Measurements from ENCODE around the gene TRAK2.
"Not testable (repeated sequence)": the region's sequence is repeated elsewhere in the genome, so short reads cannot be mapped to it uniquely, and the experiment has no call there.

Gene TRAK2

DNA sequence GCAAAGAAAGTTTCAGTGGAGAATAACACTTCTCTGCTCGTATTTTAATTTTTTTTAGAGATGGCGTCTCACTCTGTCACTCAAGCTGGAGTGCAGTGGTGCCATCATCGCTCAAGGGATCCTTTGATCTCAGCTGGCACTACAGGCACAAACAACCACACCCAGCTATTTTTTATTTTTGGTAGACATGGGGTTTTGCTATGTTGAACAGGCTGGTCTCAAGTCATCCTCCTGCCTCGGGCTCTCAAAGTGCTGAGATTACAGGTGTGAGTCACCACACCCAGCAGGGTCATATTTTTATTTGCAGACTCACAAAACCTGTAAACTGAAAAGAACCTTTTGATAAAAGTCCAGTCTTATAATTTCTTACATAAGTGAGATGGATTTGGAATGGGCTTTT, 2.6 kb downstream of the TRAK2 start:
- DNase-seq (ENCODE audit: low read depth): no peak
- H3K4me1 ChIP-seq (ENCODE audit: control insufficient read depth, insufficient read depth, low read length): peaks cover 28% of the 10 kb centered on the region
- H3K9ac ChIP-seq (ENCODE audit: low read length): no peak overlapping the region
- no peak overlapping the region for H3K4me3 ChIP-seq (ENCODE audit: low read length)
- no peaks in the 10 kb centered on the region for H3K9me3 ChIP-seq (ENCODE audit: control insufficient read depth, low read length)
- no peaks in the 10 kb centered on the region for H3K36me3 ChIP-seq (ENCODE audit: control insufficient read depth, insufficient read depth, low read length, severe bottlenecking)
- H3K27me3 ChIP-seq (replicated peaks; ENCODE audit: control insufficient read depth, insufficient read depth, low read length): no peaks in the 10 kb centered on the region

GRCh38 chr2:201448061-201448460, 3.2 kb downstream of the TRAK2 start:
- H3K9ac ChIP-seq (ENCODE audit: low read length): no peak overlapping the region
- no peak for DNase-seq (ENCODE audit: low read depth)
- no peaks in the 10 kb centered on the region for H3K9me3 ChIP-seq (ENCODE audit: control insufficient read depth, low read length)
- no peaks in the 10 kb centered on the region for H3K36me3 ChIP-seq (ENCODE audit: control insufficient read depth, insufficient read depth, low read length, severe bottlenecking)
- H3K4me3 ChIP-seq (ENCODE audit: low read length): no peak overlapping the region
- peaks cover 22% of the 10 kb centered on the region for H3K4me1 ChIP-seq (ENCODE audit: control insufficient read depth, insufficient read depth, low read length)
- H3K27me3 ChIP-seq (replicated peaks; ENCODE audit: control insufficient read depth, insufficient read depth, low read length): no peaks in the 10 kb centered on the region

GRCh38 chr2:201447086-201447485, 4.2 kb downstream of the TRAK2 start:
- Histone ChIP-seq H3K9ac (ENCODE audit: low read length) (no peak overlapping the region), H3K4me1 (ENCODE audit: control insufficient read depth, insufficient read depth, low read length) (peaks cover 14% of the 10 kb centered on the region), H3K9me3 (ENCODE audit: control insufficient read depth, low read length) (no peaks in the 10 kb centered on the region), H3K27me3 (replicated peaks; ENCODE audit: control insufficient read depth, insufficient read depth, low read length) (no peaks in the 10 kb centered on the region), H3K36me3 (ENCODE audit: control insufficient read depth, insufficient read depth, low read length, severe bottlenecking) (no peaks in the 10 kb centered on the region), H3K4me3 (ENCODE audit: low read length) (no peak overlapping the region)
- no peak for DNase-seq (ENCODE audit: low read depth)

DNA sequence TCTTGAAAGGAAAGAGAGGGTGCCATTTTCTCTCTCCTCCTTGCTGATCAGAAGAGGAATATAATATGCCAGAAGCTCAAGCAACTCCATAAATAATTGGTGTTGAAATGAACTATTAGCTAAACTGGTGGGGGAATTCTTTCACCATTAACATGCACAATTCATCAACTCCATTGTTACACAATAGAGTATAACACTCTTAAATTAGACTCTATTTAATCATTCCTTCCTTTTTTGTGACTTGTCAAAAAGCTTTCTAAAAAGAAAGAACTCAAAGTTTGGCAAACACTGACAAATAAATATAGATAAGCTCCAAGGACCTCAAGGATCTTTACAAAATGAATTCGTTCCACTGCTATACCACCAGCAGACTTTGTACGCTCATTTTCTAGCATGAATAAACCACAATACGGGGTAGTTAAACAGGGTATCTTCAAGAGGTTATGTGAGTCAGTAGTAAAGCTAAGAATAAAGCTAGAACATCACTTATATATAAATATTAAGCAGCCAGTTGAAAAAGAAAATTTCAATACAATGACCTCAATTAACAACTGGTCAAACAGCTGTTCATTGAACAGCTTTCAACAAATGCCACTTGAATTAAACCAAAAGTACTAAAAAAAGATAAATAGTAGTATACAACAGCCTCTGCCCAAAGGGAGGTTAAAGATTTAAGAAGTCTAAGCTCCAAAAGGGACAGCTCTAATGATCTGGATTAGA, 6.4 kb downstream of the TRAK2 start:
- Histone ChIP-seq H3K4me3 (ENCODE audit: low read length) (no peak overlapping the region), H3K9me3 (ENCODE audit: control insufficient read depth, low read length) (no peaks in the 10 kb centered on the region), H3K4me1 (ENCODE audit: control insufficient read depth, insufficient read depth, low read length) (peaks cover 9% of the 10 kb centered on the region), H3K36me3 (ENCODE audit: control insufficient read depth, insufficient read depth, low read length, severe bottlenecking) (no peaks in the 10 kb centered on the region), H3K27me3 (replicated peaks; ENCODE audit: control insufficient read depth, insufficient read depth, low read length) (no peaks in the 10 kb centered on the region), H3K9ac (ENCODE audit: low read length) (no peak overlapping the region)
- DNase-seq (ENCODE audit: low read depth): no peak

- no peak overlapping the region for H3K4me3 ChIP-seq (ENCODE audit: low read length)
- H3K36me3 ChIP-seq (ENCODE audit: control insufficient read depth, insufficient read depth, low read length, severe bottlenecking): no peaks in the 10 kb centered on the region
- H3K4me1 ChIP-seq (ENCODE audit: control insufficient read depth, insufficient read depth, low read length): peaks cover 6% of the 10 kb centered on the region
- H3K9ac ChIP-seq (ENCODE audit: low read length): no peak overlapping the region
- no peaks in the 10 kb centered on the region for H3K27me3 ChIP-seq (replicated peaks; ENCODE audit: control insufficient read depth, insufficient read depth, low read length)
- H3K9me3 ChIP-seq (ENCODE audit: control insufficient read depth, low read length): no peaks in the 10 kb centered on the region
- DNase-seq (ENCODE audit: low read depth): no peak
Measured at GRCh38 chr2:201441409-201441808, 9.8 kb downstream of the TRAK2 start.

- peaks cover 4% of the 10 kb centered on the region for H3K4me1 ChIP-seq (ENCODE audit: control insufficient read depth, insufficient read depth, low read length)
- no peak overlapping the region for H3K9ac ChIP-seq (ENCODE audit: low read length)
- no peaks in the 10 kb centered on the region for H3K9me3 ChIP-seq (ENCODE audit: control insufficient read depth, low read length)
- DNase-seq (ENCODE audit: low read depth): no peak
- H3K27me3 ChIP-seq (replicated peaks; ENCODE audit: control insufficient read depth, insufficient read depth, low read length): no peaks in the 10 kb centered on the region
- H3K36me3 ChIP-seq (ENCODE audit: control insufficient read depth, insufficient read depth, low read length, severe bottlenecking): no peaks in the 10 kb centered on the region
- H3K4me3 ChIP-seq (ENCODE audit: low read length): no peak overlapping the region
Measured at GRCh38 chr2:201440182-201440581, 11.1 kb downstream of the TRAK2 start.

- not testable (repeated sequence) for H3K27me3 ChIP-seq (replicated peaks; ENCODE audit: control insufficient read depth, insufficient read depth, low read length); H3K4me1 ChIP-seq (ENCODE audit: control insufficient read depth, insufficient read depth, low read length); H3K9me3 ChIP-seq (ENCODE audit: control insufficient read depth, low read length); H3K9ac ChIP-seq (ENCODE audit: low read length); DNase-seq (ENCODE audit: low read depth); H3K36me3 ChIP-seq (ENCODE audit: control insufficient read depth, insufficient read depth, low read length, severe bottlenecking); H3K4me3 ChIP-seq (ENCODE audit: low read length)
Measured at GRCh38 chr2:201439336-201439922, 11.8 kb downstream of the TRAK2 start.

DNA sequence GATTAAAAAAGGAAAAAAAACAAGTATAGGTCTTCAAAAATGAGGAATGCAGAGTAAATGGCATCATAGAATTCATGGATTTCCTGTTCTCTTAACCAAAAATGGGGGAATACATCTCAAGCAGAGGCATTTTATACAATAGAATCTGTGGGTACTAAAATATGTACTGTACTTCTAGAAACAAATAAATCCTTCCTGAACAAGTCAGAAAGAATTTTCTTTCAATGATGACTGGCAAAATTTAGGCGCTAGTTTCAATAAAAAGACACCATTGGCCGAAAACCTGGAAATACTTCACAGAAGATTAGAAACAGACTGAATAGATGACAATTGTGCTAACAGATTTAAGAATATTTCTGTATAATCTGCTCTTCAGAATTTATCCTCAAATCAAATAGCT, 15.1 kb downstream of the TRAK2 start:
- Histone ChIP-seq H3K36me3 (ENCODE audit: control insufficient read depth, insufficient read depth, low read length, severe bottlenecking) (no peaks in the 10 kb centered on the region), H3K9ac (ENCODE audit: low read length) (no peak overlapping the region)
- DNase-seq (ENCODE audit: low read depth): peak; percentile 50

GRCh38 chr2:201433394-201433995, 17.8 kb downstream of the TRAK2 start:
- DNase-seq (ENCODE audit: low read depth): no peak
- Histone ChIP-seq H3K27me3 (replicated peaks; ENCODE audit: control insufficient read depth, insufficient read depth, low read length) (no peaks in the 10 kb centered on the region), H3K9ac (ENCODE audit: low read length) (peak overlapping the region; percentile 57), H3K4me3 (ENCODE audit: low read length) (peak overlapping the region; percentile 18), H3K9me3 (ENCODE audit: control insufficient read depth, low read length) (no peaks in the 10 kb centered on the region), H3K4me1 (ENCODE audit: control insufficient read depth, insufficient read depth, low read length) (peaks cover 25% of the 10 kb centered on the region), H3K36me3 (ENCODE audit: control insufficient read depth, insufficient read depth, low read length, severe bottlenecking) (no peaks in the 10 kb centered on the region)

More for the DNA sequence above, 15.1 kb downstream of the TRAK2 start:
- no peaks in the 10 kb centered on the region for H3K9me3 ChIP-seq (ENCODE audit: control insufficient read depth, low read length)
- no peaks in the 10 kb centered on the region for H3K27me3 ChIP-seq (replicated peaks; ENCODE audit: control insufficient read depth, insufficient read depth, low read length)
- H3K4me1 ChIP-seq (ENCODE audit: control insufficient read depth, insufficient read depth, low read length): peaks cover 25% of the 10 kb centered on the region
- no peak overlapping the region for H3K4me3 ChIP-seq (ENCODE audit: low read length)

DNA sequence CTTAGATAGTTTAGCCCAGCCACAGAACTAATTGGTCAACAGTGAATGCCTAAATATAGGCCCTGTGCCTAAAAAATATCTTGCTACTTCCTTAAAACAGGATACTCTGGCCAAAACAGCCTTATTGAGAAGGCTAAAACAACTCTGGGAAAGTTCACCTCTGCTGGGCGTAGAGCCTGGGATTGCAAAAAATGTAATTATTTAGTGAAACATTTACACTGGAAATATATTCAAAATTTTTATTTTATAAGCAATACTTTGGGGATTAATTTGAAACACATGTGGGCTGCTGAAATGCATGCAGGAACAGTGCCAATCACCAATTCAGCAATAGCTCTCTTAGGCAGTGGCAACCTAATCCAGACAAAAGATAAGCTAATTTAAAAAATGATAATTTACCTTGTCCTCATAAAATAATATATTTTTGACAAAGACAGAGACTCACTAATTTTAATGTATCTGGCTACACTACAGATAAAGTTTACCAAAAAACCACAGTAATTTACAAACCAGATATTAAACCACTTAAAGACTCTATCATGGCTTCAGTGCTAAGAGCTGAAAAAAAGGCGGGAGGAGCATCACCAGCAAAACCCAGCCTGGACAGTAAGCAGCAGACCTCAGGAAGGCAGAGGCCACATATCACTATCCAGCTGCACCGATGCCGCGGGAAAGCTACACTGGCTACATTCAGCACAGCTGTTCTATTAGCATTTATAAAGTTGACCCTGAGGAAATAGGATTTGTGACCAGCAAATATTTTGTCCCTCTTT, 18.5 kb downstream of the TRAK2 start:
- H3K9ac ChIP-seq (ENCODE audit: low read length): peak overlapping the region; percentile 57
- H3K4me1 ChIP-seq (ENCODE audit: control insufficient read depth, insufficient read depth, low read length): peaks cover 25% of the 10 kb centered on the region
- H3K27me3 ChIP-seq (replicated peaks; ENCODE audit: control insufficient read depth, insufficient read depth, low read length): no peaks in the 10 kb centered on the region
- H3K9me3 ChIP-seq (ENCODE audit: control insufficient read depth, low read length): no peaks in the 10 kb centered on the region
- no peaks in the 10 kb centered on the region for H3K36me3 ChIP-seq (ENCODE audit: control insufficient read depth, insufficient read depth, low read length, severe bottlenecking)
- H3K4me3 ChIP-seq (ENCODE audit: low read length): peak overlapping the region; percentile 18
- DNase-seq (ENCODE audit: low read depth): peak; percentile 77

- peak overlapping the region; percentile 50 for H3K4me3 ChIP-seq (ENCODE audit: low read length)
- H3K9ac ChIP-seq (ENCODE audit: low read length): peak overlapping the region; percentile 48
- H3K4me1 ChIP-seq (ENCODE audit: control insufficient read depth, insufficient read depth, low read length): peaks cover 25% of the 10 kb centered on the region
- no peaks in the 10 kb centered on the region for H3K36me3 ChIP-seq (ENCODE audit: control insufficient read depth, insufficient read depth, low read length, severe bottlenecking)
- H3K9me3 ChIP-seq (ENCODE audit: control insufficient read depth, low read length): no peaks in the 10 kb centered on the region
- no peaks in the 10 kb centered on the region for H3K27me3 ChIP-seq (replicated peaks; ENCODE audit: control insufficient read depth, insufficient read depth, low read length)
- peak; percentile 60 for DNase-seq (ENCODE audit: low read depth)
Measured at GRCh38 chr2:201432038-201432620, 19.1 kb downstream of the TRAK2 start.

All from adipocyte (in vitro differentiated cells).